WTC11 (cell line): ENCODE measurements around the gene ZNF22. TPM values are rescaled to one million over a fixed set of nuclear protein-coding genes. Genes with fewer than 3 reads are reported as not detected.

Experiments
- ATAC-seq: fragments of 200-7000 bp; cut with Tn5 transposase; 2 replicates; pipeline ENCODE4 v1.10.0; 2021; ENCODE audit warnings: mild to moderate bottlenecking, moderate library complexity
- CTCF ChIA-PET: fragments of 300-600 bp; sonication (Branson Sonifier 250); formaldehyde crosslinking; loops from one replicate; lab custom pipeline; 2021; ENCODE audit warnings: antibody characterized with exemption; lab: Charles Lee
- POLR2A ChIA-PET: fragments of 350-600 bp; sonication (Branson Sonifier 250); formaldehyde crosslinking; loops from one replicate; lab custom pipeline; 2021; ENCODE audit warnings: antibody characterized with exemption; lab: Charles Lee
- DNase-seq: peaks from one replicate; pipeline ENCODE4 v3.0.0; 2021; ENCODE audit warnings: low spot score
- H3K27ac Mint-ChIP-seq: 2 replicates; pipeline ENCODE4 v1.8.0; 2021; ENCODE audit warnings: mixed read lengths
- H3K27me3 Mint-ChIP-seq: 2 replicates; pipeline ENCODE4 v1.8.0; 2021; ENCODE audit warnings: low read depth, mild to moderate bottlenecking, moderate library complexity, mixed read lengths
- H3K36me3 Mint-ChIP-seq: 2 replicates; pipeline ENCODE4 v1.8.0; 2021; ENCODE audit warnings: mixed read lengths
- H3K4me1 Mint-ChIP-seq: 2 replicates; pipeline ENCODE4 v1.8.0; 2022; ENCODE audit warnings: mixed read lengths
- H3K4me3 Mint-ChIP-seq: 2 replicates; pipeline ENCODE4 v1.8.0; 2021; ENCODE audit warnings: mild to moderate bottlenecking, moderate library complexity, mixed read lengths
- H3K9me3 Mint-ChIP-seq: 2 replicates; pipeline ENCODE4 v1.8.0; 2021; ENCODE audit warnings: mixed read lengths
- FOXP4 ChIP-seq: sonication (generic); formaldehyde crosslinking; IDR thresholded peaks from 2 replicates; pipeline ENCODE4 v1.8.0; 2022; ENCODE audit warnings: mild to moderate bottlenecking, missing genetic modification reagents
- HMGA2 ChIP-seq: fragments of 250-450 bp; sonication (Bioruptor Pico); IDR thresholded peaks from 2 replicates; pipeline ENCODE4 v1.4.0; 2021; ENCODE audit warnings: mild to moderate bottlenecking, moderate library complexity
- IRF1 ChIP-seq: sonication (generic); formaldehyde crosslinking; IDR thresholded peaks from 2 replicates; pipeline ENCODE4 v1.8.0; 2023; ENCODE audit warnings: missing genetic modification reagents
- JUN ChIP-seq: sonication (generic); formaldehyde crosslinking; IDR thresholded peaks from 2 replicates; pipeline ENCODE4 v1.8.0; 2023; ENCODE audit warnings: mild to moderate bottlenecking, missing genetic modification reagents
- NFATC4 ChIP-seq: fragments of 250-450 bp; sonication (Bioruptor Pico); IDR thresholded peaks from 2 replicates; pipeline ENCODE4 v1.9.0; 2021; ENCODE audit warnings: mild to moderate bottlenecking
- NR2C2 ChIP-seq: sonication (generic); formaldehyde crosslinking; IDR thresholded peaks from 2 replicates; pipeline ENCODE4 v1.8.0; 2022; ENCODE audit warnings: mild to moderate bottlenecking, missing genetic modification reagents
- OVOL2 ChIP-seq: fragments of 250-450 bp; sonication (Bioruptor Pico); IDR thresholded peaks from 2 replicates; pipeline ENCODE4 v1.9.0; 2021; ENCODE audit warnings: mild to moderate bottlenecking, borderline replicate concordance
- PREB ChIP-seq: sonication (generic); formaldehyde crosslinking; IDR thresholded peaks from 2 replicates; pipeline ENCODE4 v1.8.1; 2022; ENCODE audit warnings: mild to moderate bottlenecking, missing genetic modification reagents, moderate library complexity, borderline replicate concordance
- RELA ChIP-seq: sonication (generic); formaldehyde crosslinking; IDR thresholded peaks from 2 replicates; pipeline ENCODE4 v1.8.1; 2022; ENCODE audit warnings: missing genetic modification reagents, mild to moderate bottlenecking, borderline replicate concordance
- SMAD3 ChIP-seq: sonication (generic); formaldehyde crosslinking; IDR thresholded peaks from 2 replicates; pipeline ENCODE4 v1.8.0; 2022; ENCODE audit warnings: missing genetic modification reagents, mild to moderate bottlenecking, borderline replicate concordance
- SOX15 ChIP-seq: fragments of 250-450 bp; sonication (Bioruptor Pico); IDR thresholded peaks from 2 replicates; pipeline ENCODE4 v1.9.0; 2021; ENCODE audit warnings: mild to moderate bottlenecking
- ZNF121 ChIP-seq: sonication (generic); formaldehyde crosslinking; IDR thresholded peaks from 2 replicates; pipeline ENCODE4 v1.8.0; 2023; ENCODE audit warnings: missing genetic modification reagents
- ZNF281 ChIP-seq: sonication (generic); formaldehyde crosslinking; IDR thresholded peaks from 2 replicates; pipeline ENCODE4 v1.8.0; 2023; ENCODE audit warnings: mild to moderate bottlenecking, missing genetic modification reagents
- total RNA-seq: library from RNA; stranded (reverse); gene quantifications from 3 replicates; pipeline ENCODE4 v1.2.3, GENCODE V29; 2021
- TF ChIP-seq, protein P1 (sequence below): fragments of 250-450 bp; sonication (Bioruptor Pico); conservative IDR thresholded peaks from 2 replicates; pipeline ENCODE4 v1.9.0; 2021; ENCODE audit warnings: mild to moderate bottlenecking
- TF ChIP-seq, protein P2 (sequence below): fragments of 250-450 bp; sonication (Bioruptor Pico); IDR thresholded peaks from 2 replicates; pipeline ENCODE4 v1.8.0; 2021; ENCODE audit warnings: mild to moderate bottlenecking
- TF ChIP-seq, protein P3 (sequence below): sonication (generic); formaldehyde crosslinking; IDR thresholded peaks from 2 replicates; pipeline ENCODE4 v1.8.1; 2022; ENCODE audit warnings: mild to moderate bottlenecking, moderate library complexity, missing genetic modification reagents

Gene ZNF22
- total RNA-seq, 1 experiment from 2014 or later, result 31.0 TPM

- no peak for ATAC-seq
- H3K27me3 Mint-ChIP-seq, result no peaks in the 10 kb centered on the region
- CTCF ChIA-PET, result no interaction called here
- POLR2A ChIA-PET, result no interaction called here
- H3K9me3 Mint-ChIP-seq, result no peaks in the 10 kb centered on the region
- TF ChIP-seq PREB (CRISPR knock-in tag) (no peak), ZNF281 (CRISPR knock-in tag) (no peak), IRF1 (CRISPR knock-in tag) (no peak), FOXP4 (CRISPR knock-in tag) (no peak)
- peaks cover 60% of the 10 kb centered on the region for H3K4me1 Mint-ChIP-seq
- H3K4me3 Mint-ChIP-seq, result no peak overlapping the region
- H3K27ac Mint-ChIP-seq, result no peak overlapping the region
- H3K36me3 Mint-ChIP-seq, result peaks cover 28% of the 10 kb centered on the region
- no peak for DNase-seq
Observed at GRCh38 chr10:44969854-44970253, 30.9 kb upstream of the ZNF22 start.

DNA sequence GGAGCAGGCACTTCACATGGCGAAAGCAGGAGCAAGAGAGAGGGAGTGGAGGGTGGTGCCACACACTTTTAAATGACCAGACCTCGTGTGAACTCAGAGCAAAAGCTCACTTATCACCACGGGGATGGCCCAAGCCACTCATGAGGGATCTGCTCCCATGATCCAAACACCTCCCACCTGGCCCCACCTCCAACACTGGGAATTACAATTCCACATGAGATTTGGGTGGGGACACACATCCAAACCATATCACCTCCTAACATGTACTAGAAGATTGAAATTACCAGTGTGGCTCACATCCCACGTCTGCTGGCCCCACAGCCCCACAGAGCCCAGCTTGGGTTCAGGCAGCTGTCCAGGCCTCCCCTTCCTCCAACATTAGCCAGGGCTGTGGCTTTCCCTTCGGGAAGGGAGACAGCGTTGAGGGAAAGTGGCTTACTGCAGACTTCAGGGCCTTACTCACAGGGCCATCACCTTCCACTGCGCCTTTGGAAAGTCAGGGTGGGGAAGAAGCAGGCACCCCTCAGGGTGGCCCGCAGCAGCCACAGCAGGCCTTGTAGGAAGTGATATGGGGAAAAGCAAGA is 29.8 kb upstream of the ZNF22 start:
- Mint-ChIP-seq H3K27me3 (peaks cover under 1% of the 10 kb centered on the region; the same call in 1 of the 2 replicates), H3K4me1 (peaks cover 53% of the 10 kb centered on the region), H3K9me3 (no peaks in the 10 kb centered on the region)
- TF ChIP-seq NR2C2 (CRISPR knock-in tag), result no peak
- no peak for TF ChIP-seq NFATC4 (CRISPR knock-in tag)
- TF ChIP-seq OVOL2 (CRISPR knock-in tag), result no peak
- no peak for TF ChIP-seq SMAD3 (CRISPR knock-in tag)
- no peak for TF ChIP-seq SOX15 (CRISPR knock-in tag)
- no peak for TF ChIP-seq ZNF121 (CRISPR knock-in tag)
- TF ChIP-seq, all 79 proteins: peak for 0
- POLR2A ChIA-PET, result no interaction called here
- CTCF ChIA-PET, result no interaction called here
- DNase-seq (no peak), ATAC-seq (no peak)
- H3K27ac Mint-ChIP-seq, result no peak overlapping the region
- H3K4me3 Mint-ChIP-seq, result no peak overlapping the region
- H3K36me3 Mint-ChIP-seq, result peaks cover 28% of the 10 kb centered on the region

GRCh38 chr10:44971434-44971833 is 29.3 kb upstream of the ZNF22 start:
- Mint-ChIP-seq H3K27me3 (peaks cover 5% of the 10 kb centered on the region; the same call in 1 of the 2 replicates), H3K4me1 (peaks cover 53% of the 10 kb centered on the region), H3K4me3 (no peak overlapping the region), H3K36me3 (peaks cover 28% of the 10 kb centered on the region), H3K27ac (no peak overlapping the region), H3K9me3 (no peaks in the 10 kb centered on the region)
- CTCF ChIA-PET, result no interaction called here
- ATAC-seq (no peak), DNase-seq (no peak)
- POLR2A ChIA-PET, result no interaction called here
- no peak for TF ChIP-seq PREB (CRISPR knock-in tag)
- TF ChIP-seq, protein P1, sequence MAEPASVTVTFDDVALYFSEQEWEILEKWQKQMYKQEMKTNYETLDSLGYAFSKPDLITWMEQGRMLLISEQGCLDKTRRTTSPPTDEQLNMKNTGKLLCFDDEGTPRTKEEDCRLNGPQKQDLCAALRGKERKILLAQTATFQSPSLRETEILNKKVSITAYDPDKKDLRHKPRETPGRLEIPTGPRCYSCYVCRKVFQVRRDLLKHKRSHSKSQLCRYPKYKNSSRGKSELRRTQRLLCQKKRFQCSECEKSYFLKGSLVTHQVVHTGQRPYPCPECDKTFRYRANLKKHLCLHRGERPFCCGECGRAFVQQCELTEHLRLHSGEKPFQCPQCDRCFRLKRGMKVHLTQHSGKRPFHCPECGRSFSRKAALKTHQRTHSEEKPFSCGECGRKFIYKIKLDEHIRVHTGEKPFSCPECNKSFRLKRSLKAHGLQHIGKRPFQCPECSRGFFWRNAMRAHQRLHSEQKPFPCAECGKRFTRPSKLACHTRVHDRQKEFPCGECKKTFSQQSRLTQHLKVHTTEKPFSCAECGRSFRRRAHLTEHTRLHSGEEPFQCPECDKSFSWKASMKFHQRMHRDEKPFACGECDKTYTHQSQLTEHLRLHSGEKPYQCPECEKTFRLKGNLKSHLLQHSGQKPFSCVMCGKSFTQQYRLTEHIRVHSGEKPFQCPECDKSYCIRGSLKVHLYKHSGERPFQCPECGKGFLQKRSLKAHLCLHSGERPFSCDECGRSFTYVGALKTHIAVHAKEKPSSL (CRISPR knock-in tag), result no peak
- TF ChIP-seq HMGA2 (CRISPR knock-in tag), result no peak
- TF ChIP-seq, protein P2, sequence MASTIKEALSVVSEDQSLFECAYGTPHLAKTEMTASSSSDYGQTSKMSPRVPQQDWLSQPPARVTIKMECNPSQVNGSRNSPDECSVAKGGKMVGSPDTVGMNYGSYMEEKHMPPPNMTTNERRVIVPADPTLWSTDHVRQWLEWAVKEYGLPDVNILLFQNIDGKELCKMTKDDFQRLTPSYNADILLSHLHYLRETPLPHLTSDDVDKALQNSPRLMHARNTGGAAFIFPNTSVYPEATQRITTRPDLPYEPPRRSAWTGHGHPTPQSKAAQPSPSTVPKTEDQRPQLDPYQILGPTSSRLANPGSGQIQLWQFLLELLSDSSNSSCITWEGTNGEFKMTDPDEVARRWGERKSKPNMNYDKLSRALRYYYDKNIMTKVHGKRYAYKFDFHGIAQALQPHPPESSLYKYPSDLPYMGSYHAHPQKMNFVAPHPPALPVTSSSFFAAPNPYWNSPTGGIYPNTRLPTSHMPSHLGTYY (CRISPR knock-in tag), result no peak
- TF ChIP-seq FOXP4 (CRISPR knock-in tag), result no peak
- no peak for TF ChIP-seq RELA
- TF ChIP-seq, protein P3, sequence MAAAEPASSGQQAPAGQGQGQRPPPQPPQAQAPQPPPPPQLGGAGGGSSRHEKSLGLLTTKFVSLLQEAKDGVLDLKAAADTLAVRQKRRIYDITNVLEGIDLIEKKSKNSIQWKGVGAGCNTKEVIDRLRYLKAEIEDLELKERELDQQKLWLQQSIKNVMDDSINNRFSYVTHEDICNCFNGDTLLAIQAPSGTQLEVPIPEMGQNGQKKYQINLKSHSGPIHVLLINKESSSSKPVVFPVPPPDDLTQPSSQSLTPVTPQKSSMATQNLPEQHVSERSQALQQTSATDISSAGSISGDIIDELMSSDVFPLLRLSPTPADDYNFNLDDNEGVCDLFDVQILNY, result no peak
- no peak for TF ChIP-seq JUN (CRISPR knock-in tag)
